Mesenchymal stem cell (in vitro differentiated cells and primary cell): ENCODE measurements around the gene VTN.

Experiments used
- DNase-seq: peaks from one replicate; pipeline ENCODE4 v3.0.0-alpha.2; 2013
- H2AFZ ChIP-seq: one replicate; pipeline ENCODE4 v1.6.1; 2013; ENCODE audit warnings: low read depth, mild to moderate bottlenecking, control low read depth, inconsistent platforms, low read length, moderate library complexity
- H2AK5ac ChIP-seq: 2 replicates; pipeline ENCODE4 v1.6.1; 2013; ENCODE audit warnings: low read length, moderate library complexity, mild to moderate bottlenecking, inconsistent platforms; ENCODE audit not compliant: severe bottlenecking
- H2BK120ac ChIP-seq: one replicate; pipeline ENCODE4 v1.6.1; 2013; ENCODE audit warnings: low read depth, mild to moderate bottlenecking, inconsistent platforms, low read length, moderate library complexity
- H2BK12ac ChIP-seq, 2 experiments: one replicate each; pipeline ENCODE4 v1.6.1; 2013; ENCODE audit warnings: inconsistent platforms in 2 of 2, low read length in 2 of 2, mild to moderate bottlenecking in 2 of 2, moderate library complexity in 2 of 2, control low read depth in 1 of 2
- H2BK15ac ChIP-seq: one replicate; pipeline ENCODE4 v1.6.1; 2013; ENCODE audit warnings: mild to moderate bottlenecking, low read depth, inconsistent platforms; ENCODE audit not compliant: poor library complexity, severe bottlenecking
- H2BK5ac ChIP-seq: 2 replicates; pipeline ENCODE4 v1.6.1; 2013; ENCODE audit warnings: low read depth, mild to moderate bottlenecking, low read length, control low read depth, inconsistent platforms; ENCODE audit not compliant: poor library complexity, severe bottlenecking
- H3K14ac ChIP-seq, 2 experiments: one replicate each; pipeline ENCODE4 v1.6.1; 2013; ENCODE audit warnings: inconsistent platforms in 2 of 2, low read length in 2 of 2, control low read depth in 1 of 2, mild to moderate bottlenecking in 1 of 2, moderate library complexity in 1 of 2
- H3K18ac ChIP-seq, 2 experiments: one replicate each; pipeline ENCODE4 v1.6.1; 2013; ENCODE audit warnings: inconsistent platforms in 2 of 2, low read length in 2 of 2, control low read depth in 1 of 2, low read depth in 1 of 2, mild to moderate bottlenecking in 1 of 2
- H3K23ac ChIP-seq, 2 experiments: one replicate each; pipeline ENCODE4 v1.6.1; 2013; ENCODE audit warnings: inconsistent platforms in 2 of 2, low read length in 2 of 2, mild to moderate bottlenecking in 2 of 2, moderate library complexity in 2 of 2, control low read depth in 1 of 2
- H3K27ac ChIP-seq: 2 replicates; pipeline ENCODE4 v1.5.1; 2013; ENCODE audit warnings: mild to moderate bottlenecking, moderate library complexity, low read length, control low read depth, inconsistent platforms; ENCODE audit not compliant: poor library complexity, severe bottlenecking
- H3K27me3 ChIP-seq, 2 experiments: 2 replicates each; pipeline versions ENCODE4 v1.6.1 to v1.7.0; 2013; ENCODE audit warnings: low read length in 2 of 2, mild to moderate bottlenecking in 2 of 2, moderate library complexity in 2 of 2, control low read depth in 1 of 2, inconsistent platforms in 1 of 2; ENCODE audit not compliant: control insufficient read depth in 1 of 2, insufficient read depth in 1 of 2
- H3K36me3 ChIP-seq, 2 experiments: 2 replicates each; pipeline versions ENCODE4 v1.6.1 to v1.7.0; 2013; ENCODE audit warnings: low read length in 2 of 2, control low read depth in 1 of 2, inconsistent platforms in 1 of 2, low read depth in 1 of 2, mild to moderate bottlenecking in 1 of 2; ENCODE audit not compliant: insufficient read depth in 2 of 2, control insufficient read depth in 1 of 2
- H3K4ac ChIP-seq, 2 experiments: one replicate each; pipeline ENCODE4 v1.6.1; 2013; ENCODE audit warnings: inconsistent platforms in 2 of 2, low read length in 2 of 2, mild to moderate bottlenecking in 2 of 2, moderate library complexity in 2 of 2, control low read depth in 1 of 2, low read depth in 1 of 2
- H3K4me1 ChIP-seq: 2 replicates; pipeline ENCODE4 v1.6.1; 2013; ENCODE audit warnings: low read depth, low read length, control low read depth; ENCODE audit not compliant: control insufficient read depth, insufficient read depth
- H3K4me2 ChIP-seq: 2 replicates; pipeline ENCODE4 v1.6.1; 2013; ENCODE audit warnings: low read length, mild to moderate bottlenecking, inconsistent platforms; ENCODE audit not compliant: poor library complexity, severe bottlenecking
- H3K4me3 ChIP-seq, 2 experiments: 2 replicates each; pipeline versions ENCODE4 v1.5.1 to v1.7.0; 2013; ENCODE audit warnings: low read length in 2 of 2, mild to moderate bottlenecking in 2 of 2, control low read depth in 1 of 2, low read depth in 1 of 2; ENCODE audit not compliant: insufficient read depth in 1 of 2
- H3K79me1 ChIP-seq: replicated peaks from 2 replicates; pipeline ENCODE4 v1.6.1; 2013; ENCODE audit warnings: mild to moderate bottlenecking, control low read depth, low read length, inconsistent platforms; ENCODE audit not compliant: poor library complexity, severe bottlenecking
- H3K9ac ChIP-seq: 2 replicates; pipeline ENCODE4 v1.7.0; 2013; ENCODE audit warnings: mild to moderate bottlenecking, low read length, moderate library complexity
- H3K9me3 ChIP-seq: 2 replicates; pipeline ENCODE4 v1.7.0; 2013; ENCODE audit warnings: mild to moderate bottlenecking, low read length; ENCODE audit not compliant: control insufficient read depth
- H4K8ac ChIP-seq: one replicate; pipeline ENCODE4 v1.6.1; 2013; ENCODE audit warnings: inconsistent platforms, mild to moderate bottlenecking, low read length, moderate library complexity
- H4K91ac ChIP-seq: one replicate; pipeline ENCODE4 v1.6.1; 2013; ENCODE audit warnings: mild to moderate bottlenecking, low read length, inconsistent platforms
- WGBS: methylation state at CpG from one replicate; pipeline ENCODE4 v1.1.7; 2013; ENCODE audit warnings: mixed read lengths; 5-methylcytosine and 5-hydroxymethylcytosine counted together

VTN gene

DNA sequence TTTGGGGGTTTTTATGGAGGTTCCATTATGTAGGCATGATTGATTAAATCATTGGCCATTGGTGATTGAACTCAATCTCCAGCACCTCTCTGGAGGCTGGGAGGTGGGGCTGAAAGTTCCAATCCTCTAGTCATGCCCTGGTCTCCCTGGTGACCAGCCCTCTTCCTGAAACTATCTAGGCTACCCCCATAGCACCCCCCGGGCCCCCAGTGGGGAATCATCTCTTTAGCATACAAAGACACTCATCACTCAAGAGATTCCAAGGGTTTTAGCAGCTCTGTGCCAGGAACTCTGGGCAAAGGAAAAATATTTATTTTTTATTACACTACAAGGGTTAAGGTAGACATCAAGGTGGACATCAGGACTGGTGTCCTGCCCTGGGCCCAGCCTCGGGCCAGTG is 25.3 kb upstream of the VTN start:
- Histone ChIP-seq H2AFZ (no peak overlapping the region), H3K4ac (no peak overlapping the region), H2BK5ac (no peak overlapping the region), H4K8ac (no peak overlapping the region), H3K14ac (no peak overlapping the region), H2BK15ac (no peak overlapping the region), H2AK5ac (no peak overlapping the region), H3K4me2 (no peak overlapping the region), H2BK12ac (no peak overlapping the region), H3K79me1 (no peaks in the 10 kb centered on the region), H3K4me1 (peaks cover 19% of the 10 kb centered on the region), H3K4me3 (no peak overlapping the region), H3K9ac (no peak overlapping the region), H4K91ac (no peak overlapping the region), H3K27ac (no peak overlapping the region), H3K36me3 (peaks cover 17 to 30% of the 10 kb centered on the region in 2 experiments), H2BK120ac (no peak overlapping the region), H3K23ac (no peak overlapping the region), H3K9me3 (no peaks in the 10 kb centered on the region), H3K18ac (no peak overlapping the region), H3K27me3 (no peaks in the 10 kb centered on the region)
- DNase-seq, result no peak
- 80% methylated on average over 2 of the region's 2 CpGs for WGBS

- H3K36me3 ChIP-seq, result peaks cover 17 to 33% of the 10 kb centered on the region in 2 experiments
- H3K9ac ChIP-seq, result no peak overlapping the region
- no peak overlapping the region for H3K27ac ChIP-seq
- no peak overlapping the region for H2BK5ac ChIP-seq
- no peaks in the 10 kb centered on the region for H3K79me1 ChIP-seq
- no peak overlapping the region for H3K4me2 ChIP-seq
- H2BK120ac ChIP-seq, result no peak overlapping the region
- H3K18ac ChIP-seq, result no peak overlapping the region
- H2BK15ac ChIP-seq, result no peak overlapping the region
- no peak overlapping the region for H4K91ac ChIP-seq
- no peak overlapping the region for H4K8ac ChIP-seq
- H3K23ac ChIP-seq, result no peak overlapping the region
- H3K9me3 ChIP-seq, result no peaks in the 10 kb centered on the region
- no peak overlapping the region for H3K4me3 ChIP-seq
- peak; percentile 62 for DNase-seq
- H2BK12ac ChIP-seq, result no peak overlapping the region
- peaks cover 19% of the 10 kb centered on the region for H3K4me1 ChIP-seq
- 79% methylated on average over 6 of the region's 7 CpGs for WGBS
- H3K4ac ChIP-seq, result no peak overlapping the region
- H3K14ac ChIP-seq, result no peak overlapping the region
- no peak overlapping the region for H2AK5ac ChIP-seq
- H3K27me3 ChIP-seq, result no peaks in the 10 kb centered on the region
- no peak overlapping the region for H2AFZ ChIP-seq
Measured at GRCh38 chr17:28394337-28395116, 24.4 kb upstream of the VTN start.

DNA sequence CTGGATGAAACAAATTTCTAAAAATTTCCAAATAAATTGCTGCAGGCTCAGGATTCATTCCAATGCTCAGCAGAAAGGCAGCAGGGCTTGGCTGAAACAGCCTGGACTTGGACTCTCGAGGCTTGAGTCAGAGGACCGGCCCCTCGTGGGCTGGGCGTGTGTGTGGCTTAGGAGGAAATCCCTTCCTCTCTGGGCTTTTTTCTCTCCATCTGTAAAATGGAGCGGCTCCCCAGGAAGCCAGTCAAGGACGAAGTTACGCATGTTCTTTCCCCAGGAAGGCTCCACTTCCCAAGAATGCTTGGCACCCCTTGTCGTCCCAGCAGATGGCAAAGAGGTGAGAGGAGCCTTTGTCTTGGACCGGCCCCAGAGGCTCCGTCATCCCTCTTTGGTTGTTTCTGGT is 22.4 kb upstream of the VTN start:
- H3K36me3 ChIP-seq, result peaks cover 17 to 34% of the 10 kb centered on the region in 2 experiments
- H2AFZ ChIP-seq, result no peak overlapping the region
- H4K8ac ChIP-seq, result no peak overlapping the region
- H3K23ac ChIP-seq, result no peak overlapping the region
- no peaks in the 10 kb centered on the region for H3K27me3 ChIP-seq
- peaks cover 3% of the 10 kb centered on the region for H3K4me1 ChIP-seq
- no peak overlapping the region for H3K18ac ChIP-seq
- H4K91ac ChIP-seq, result no peak overlapping the region
- DNase-seq, result no peak
- H3K4me2 ChIP-seq, result no peak overlapping the region
- WGBS, result 69% methylated on average over 10 of the region's 10 CpGs
- H2BK15ac ChIP-seq, result no peak overlapping the region
- no peak overlapping the region for H2AK5ac ChIP-seq
- H3K4ac ChIP-seq, result no peak overlapping the region
- H3K4me3 ChIP-seq, result no peak overlapping the region
- H2BK120ac ChIP-seq, result no peak overlapping the region
- H3K27ac ChIP-seq, result no peak overlapping the region
- H2BK12ac ChIP-seq, result no peak overlapping the region
- H3K79me1 ChIP-seq, result no peaks in the 10 kb centered on the region
- H3K14ac ChIP-seq, result no peak overlapping the region
- H3K9ac ChIP-seq, result peak overlapping the region; percentile 1
- H3K9me3 ChIP-seq, result no peaks in the 10 kb centered on the region
- no peak overlapping the region for H2BK5ac ChIP-seq

GRCh38 chr17:28391401-28391800 is 21.3 kb upstream of the VTN start:
- no peak overlapping the region for H3K4me2 ChIP-seq
- H3K9ac ChIP-seq, result no peak overlapping the region
- no peaks in the 10 kb centered on the region for H3K9me3 ChIP-seq
- H2BK15ac ChIP-seq, result no peak overlapping the region
- no peak overlapping the region for H2AK5ac ChIP-seq
- H3K4me3 ChIP-seq, result no peak overlapping the region
- H3K14ac ChIP-seq, result no peak overlapping the region
- peaks cover 10 to 34% of the 10 kb centered on the region in 2 experiments for H3K36me3 ChIP-seq
- WGBS, result 83% methylated on average over 2 of the region's 2 CpGs
- H2BK12ac ChIP-seq, result no peak overlapping the region
- H3K27me3 ChIP-seq, result no peaks in the 10 kb centered on the region
- no peaks in the 10 kb centered on the region for H3K79me1 ChIP-seq
- no peak overlapping the region for H2AFZ ChIP-seq
- H3K4ac ChIP-seq, result no peak overlapping the region
- no peak overlapping the region for H2BK5ac ChIP-seq
- no peak overlapping the region for H3K27ac ChIP-seq
- no peak overlapping the region for H4K8ac ChIP-seq
- H3K18ac ChIP-seq, result no peak overlapping the region
- no peak overlapping the region for H2BK120ac ChIP-seq
- no peak overlapping the region for H4K91ac ChIP-seq
- H3K23ac ChIP-seq, result no peak overlapping the region
- DNase-seq, result no peak
- peaks cover 3% of the 10 kb centered on the region for H3K4me1 ChIP-seq
